NOMO-1 (cell line): ENCODE data around the gene KMT2A.
"Not testable (repeated sequence)": the region's sequence is repeated elsewhere in the genome, so short reads cannot be mapped to it uniquely, and the experiment has no call there.

Source experiments
- DNase-seq, 2 experiments: peaks; one replicate each; lab custom pipeline; 2025; ENCODE audit not compliant: unreplicated experiment in 2 of 2; lab: John Stamatoyannopoulos, UW

KMT2A gene

GRCh38 chr11:118481238-118481637 is 44.9 kb downstream of the KMT2A start:
- not testable (repeated sequence) for DNase-seq

- DNase-seq = no peak
Observed at GRCh38 chr11:118484405-118484804, 48.1 kb downstream of the KMT2A start.

- peak in 1 of 2 experiments; percentile 2 for DNase-seq
Observed at GRCh38 chr11:118485273-118485672, 49.0 kb downstream of the KMT2A start.

GRCh38 chr11:118488480-118489109 is 52.3 kb downstream of the KMT2A start:
- peak; percentile 49 to 70 for DNase-seq

- DNase-seq = peak in 1 of 2 experiments; percentile 0
Observed at GRCh38 chr11:118491041-118491440, 54.7 kb downstream of the KMT2A start.

GRCh38 chr11:118497831-118498230 is 61.5 kb downstream of the KMT2A start:
- no peak for DNase-seq

GRCh38 chr11:118503216-118503615 is 66.9 kb downstream of the KMT2A start:
- no peak for DNase-seq

GRCh38 chr11:118511601-118512000 is 75.3 kb downstream of the KMT2A start:
- no peak for DNase-seq

- no peak for DNase-seq
Observed at GRCh38 chr11:118514103-118514502, 77.8 kb downstream of the KMT2A start.

GRCh38 chr11:118519549-118519948 is 83.3 kb downstream of the KMT2A start:
- DNase-seq = no peak

- DNase-seq = peak; percentile 35 to 50
Observed at GRCh38 chr11:118521892-118522311, 85.6 kb downstream of the KMT2A start.

GRCh38 chr11:118522571-118523072 is 86.3 kb downstream of the KMT2A start:
- DNase-seq = no peak

- DNase-seq = no peak
Observed at GRCh38 chr11:118524356-118524755, 88.1 kb downstream of the KMT2A start.

GRCh38 chr11:118524757-118525470 is 88.6 kb downstream of the KMT2A start:
- DNase-seq = peak; percentile 40 to 44

GRCh38 chr11:118526688-118527087 is 90.4 kb downstream of the KMT2A start:
- no peak for DNase-seq

GRCh38 chr11:118527109-118527508 is 90.8 kb downstream of the KMT2A start, which contains the start of gene TTC36:
Gene TTC36, plus strand, starts transcription at chr11:118527474. Its CDS starts 21 bp downstream, at chr11:118527495.
- no peak for DNase-seq

- no peak for DNase-seq
Observed at GRCh38 chr11:118528511-118528910, 92.2 kb downstream of the KMT2A start.

- no peak for DNase-seq
Observed at GRCh38 chr11:118529584-118530175, 93.4 kb downstream of the KMT2A start.

GRCh38 chr11:118530180-118530682 is 93.9 kb downstream of the KMT2A start:
- no peak for DNase-seq

GRCh38 chr11:118530683-118531596 is 94.6 kb downstream of the KMT2A start, which contains the start of gene TMEM25:
Gene TMEM25, plus strand, starts transcription at chr11:118531192. Its CDS starts 610 bp downstream, at chr11:118531802.
- peak; percentile 45 to 59 for DNase-seq
